ENCODE results near the gene LRP5. TPM values are rescaled to one million over a fixed set of nuclear protein-coding genes. Genes with fewer than 3 reads are reported as not detected.

LRP5 gene
- total and polyA plus RNA-seq, 8 donors, result 11.8 to 152 (median 44.2) TPM

DNA sequence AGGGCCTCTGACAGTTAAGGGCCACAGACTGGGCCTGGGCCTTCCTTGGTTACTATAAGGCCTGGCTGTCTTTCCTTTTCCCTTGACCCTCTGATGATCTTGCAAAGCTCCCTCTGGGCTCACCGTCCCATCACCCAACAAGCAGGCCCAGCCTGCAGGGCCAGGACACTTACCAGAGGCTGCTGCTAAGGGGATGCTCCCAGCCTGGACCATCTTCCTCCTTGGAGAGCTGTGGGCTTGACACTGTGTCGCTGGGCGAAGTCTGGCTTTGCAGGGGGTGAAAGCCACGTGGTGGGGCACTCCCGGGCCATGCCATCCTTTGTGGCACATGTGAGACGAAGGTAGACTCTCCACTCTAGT is 44.5 kb upstream of the LRP5 start:
- intact Hi-C loops (cut with DNase I; ENCODE audit: low total_unique reads), result loop anchor here (10.0 kb wide), 1 partner anchor 117 kb away; no protein-coding TSS in a partner anchor
- no peaks in the 10 kb centered on the region for H3K27me3 ChIP-seq
- peaks cover 27 to 65% (median 62%) of the 10 kb centered on the region in 4 donors for H3K4me1 ChIP-seq
- TF ChIP-seq, protein P1, sequence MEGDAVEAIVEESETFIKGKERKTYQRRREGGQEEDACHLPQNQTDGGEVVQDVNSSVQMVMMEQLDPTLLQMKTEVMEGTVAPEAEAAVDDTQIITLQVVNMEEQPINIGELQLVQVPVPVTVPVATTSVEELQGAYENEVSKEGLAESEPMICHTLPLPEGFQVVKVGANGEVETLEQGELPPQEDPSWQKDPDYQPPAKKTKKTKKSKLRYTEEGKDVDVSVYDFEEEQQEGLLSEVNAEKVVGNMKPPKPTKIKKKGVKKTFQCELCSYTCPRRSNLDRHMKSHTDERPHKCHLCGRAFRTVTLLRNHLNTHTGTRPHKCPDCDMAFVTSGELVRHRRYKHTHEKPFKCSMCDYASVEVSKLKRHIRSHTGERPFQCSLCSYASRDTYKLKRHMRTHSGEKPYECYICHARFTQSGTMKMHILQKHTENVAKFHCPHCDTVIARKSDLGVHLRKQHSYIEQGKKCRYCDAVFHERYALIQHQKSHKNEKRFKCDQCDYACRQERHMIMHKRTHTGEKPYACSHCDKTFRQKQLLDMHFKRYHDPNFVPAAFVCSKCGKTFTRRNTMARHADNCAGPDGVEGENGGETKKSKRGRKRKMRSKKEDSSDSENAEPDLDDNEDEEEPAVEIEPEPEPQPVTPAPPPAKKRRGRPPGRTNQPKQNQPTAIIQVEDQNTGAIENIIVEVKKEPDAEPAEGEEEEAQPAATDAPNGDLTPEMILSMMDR (IDR thresholded peaks at IDR 0.05), result no peak
- no peak for TF ChIP-seq POLR2AphosphoS5 (IDR thresholded peaks at IDR 0.05)
- 79 to 97% (median 93%) methylated on average over 4 to 6 of the region's 6 CpGs for WGBS, 5 donors
- H3K4me3 ChIP-seq, result no peak overlapping the region
- H3K9me3 ChIP-seq, result no peaks in the 10 kb centered on the region
- no peak for DNase-seq
- peaks cover 25 to 52% (median 50%) of the 10 kb centered on the region in 4 donors for H3K36me3 ChIP-seq
- H3K27ac ChIP-seq, result no peak overlapping the region

DNA sequence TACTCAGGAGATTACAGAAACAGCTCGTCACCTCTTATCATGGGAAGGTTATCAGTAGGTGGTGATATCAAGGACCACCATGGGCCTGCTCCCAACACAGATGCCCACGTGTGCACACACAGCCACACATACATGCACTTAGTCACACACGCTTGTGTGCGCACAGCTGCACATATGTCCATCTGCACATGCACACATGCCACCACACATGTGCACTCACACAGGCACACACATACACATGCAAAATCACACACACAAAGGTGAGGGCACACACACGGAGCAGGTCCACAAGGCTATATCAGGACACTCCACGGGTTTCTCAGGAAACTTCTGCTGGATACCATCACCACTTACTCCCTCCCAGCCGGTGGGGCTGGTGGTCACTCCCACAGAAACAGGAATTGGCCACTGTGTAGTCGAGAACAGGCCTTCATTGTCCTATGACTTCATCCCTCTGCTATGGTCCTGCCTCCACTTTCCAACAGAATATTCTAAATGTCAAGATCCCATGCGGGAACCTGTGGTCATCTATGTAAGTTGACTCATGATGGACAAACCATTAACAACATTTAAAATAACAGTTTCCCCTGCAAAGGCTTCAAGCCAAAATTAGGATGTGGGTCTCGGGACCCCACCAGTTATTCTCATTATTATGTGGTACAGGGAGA is 42.8 kb upstream of the LRP5 start:
- H3K27ac ChIP-seq, result peak overlapping the region in 3 of 5 donors; percentile 95 to 99 (median 96)

DNA sequence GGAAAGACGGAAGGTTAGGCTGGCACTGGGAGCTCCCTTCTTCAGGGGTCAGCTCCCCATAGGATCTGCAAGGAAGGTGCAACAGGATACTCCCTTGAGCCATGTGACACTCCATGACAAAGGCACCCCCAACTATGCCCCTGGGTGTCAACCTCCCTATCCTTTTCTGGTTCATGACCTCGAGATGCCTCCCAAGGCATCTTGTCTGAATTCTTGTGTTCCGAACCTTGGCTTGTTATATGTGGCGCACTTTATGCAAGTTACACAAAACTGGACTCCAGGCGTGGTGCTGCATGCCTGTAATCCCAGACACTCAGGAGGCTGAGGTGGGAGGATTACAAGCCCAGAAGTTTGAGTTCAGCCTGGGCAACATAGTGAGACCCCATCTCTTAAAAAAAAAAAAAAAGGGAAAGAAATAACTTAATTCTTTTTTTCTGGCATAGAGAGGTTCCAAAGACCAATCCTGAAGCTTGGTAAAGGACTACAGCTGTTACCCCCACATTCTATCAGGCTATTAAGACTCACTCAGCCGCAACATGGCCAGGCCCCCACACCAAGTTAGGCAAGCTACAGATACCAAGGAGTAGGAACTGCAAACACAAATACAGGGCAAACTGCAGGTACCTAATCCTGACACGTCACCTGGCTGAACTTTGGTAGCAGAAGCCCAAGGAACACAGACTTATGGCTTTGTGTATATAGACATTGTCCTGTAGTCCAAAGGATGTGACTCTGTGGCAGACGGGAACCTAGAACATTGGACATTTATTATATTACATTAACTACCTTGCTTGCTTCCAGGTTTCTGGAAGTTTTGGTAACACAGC is 42.0 kb upstream of the LRP5 start:
- peak in 1 of 2 donors; percentile 72 for DNase-seq
- H3K4me3 ChIP-seq, result peak overlapping the region; percentile 70 to 76 (median 74)
- no peaks in the 10 kb centered on the region for H3K9me3 ChIP-seq
- 53 to 67% (median 60%) methylated on average over 8 of the region's 8 CpGs for WGBS, 5 donors
- intact Hi-C loops (cut with DNase I; ENCODE audit: low total_unique reads), result no loop called here
- peaks cover 16 to 28% (median 28%) of the 10 kb centered on the region in 4 donors for H3K36me3 ChIP-seq
- TF ChIP-seq POLR2AphosphoS5 (IDR thresholded peaks at IDR 0.05) (no peak), POLR2A (IDR thresholded peaks at IDR 0.05) (no peak), EP300 (IDR thresholded peaks at IDR 0.05) (no peak)
- TF ChIP-seq, protein P1 (IDR thresholded peaks at IDR 0.05), result no peak
- peaks cover 27 to 70% (median 61%) of the 10 kb centered on the region in 4 donors for H3K4me1 ChIP-seq
- no peaks in the 10 kb centered on the region for H3K27me3 ChIP-seq
- H3K27ac ChIP-seq, result peak overlapping the region; percentile 11 to 99 (median 95)

More for the DNA sequence above, 42.8 kb upstream of the LRP5 start:
- H3K27me3 ChIP-seq, result no peaks in the 10 kb centered on the region
- 40 to 61% (median 48%) methylated on average over 10 of the region's 10 CpGs for WGBS, 5 donors
- TF ChIP-seq POLR2AphosphoS5 (IDR thresholded peaks at IDR 0.05) (no peak), EP300 (IDR thresholded peaks at IDR 0.05) (no peak)
- TF ChIP-seq, protein P1 (IDR thresholded peaks at IDR 0.05), result no peak
- H3K9me3 ChIP-seq, result no peaks in the 10 kb centered on the region
- peak overlapping the region in 1 of 4 donors; percentile 6 for H3K4me3 ChIP-seq
- peak in 1 of 2 donors; percentile 58 for DNase-seq
- intact Hi-C loops (cut with DNase I; ENCODE audit: low total_unique reads), result loop anchor here (10.0 kb wide), 1 partner anchor 115 kb away; no protein-coding TSS in a partner anchor
- H3K4me1 ChIP-seq, result peaks cover 27 to 72% (median 66%) of the 10 kb centered on the region in 4 donors
- H3K36me3 ChIP-seq, result peaks cover 16 to 37% (median 36%) of the 10 kb centered on the region in 4 donors

DNA sequence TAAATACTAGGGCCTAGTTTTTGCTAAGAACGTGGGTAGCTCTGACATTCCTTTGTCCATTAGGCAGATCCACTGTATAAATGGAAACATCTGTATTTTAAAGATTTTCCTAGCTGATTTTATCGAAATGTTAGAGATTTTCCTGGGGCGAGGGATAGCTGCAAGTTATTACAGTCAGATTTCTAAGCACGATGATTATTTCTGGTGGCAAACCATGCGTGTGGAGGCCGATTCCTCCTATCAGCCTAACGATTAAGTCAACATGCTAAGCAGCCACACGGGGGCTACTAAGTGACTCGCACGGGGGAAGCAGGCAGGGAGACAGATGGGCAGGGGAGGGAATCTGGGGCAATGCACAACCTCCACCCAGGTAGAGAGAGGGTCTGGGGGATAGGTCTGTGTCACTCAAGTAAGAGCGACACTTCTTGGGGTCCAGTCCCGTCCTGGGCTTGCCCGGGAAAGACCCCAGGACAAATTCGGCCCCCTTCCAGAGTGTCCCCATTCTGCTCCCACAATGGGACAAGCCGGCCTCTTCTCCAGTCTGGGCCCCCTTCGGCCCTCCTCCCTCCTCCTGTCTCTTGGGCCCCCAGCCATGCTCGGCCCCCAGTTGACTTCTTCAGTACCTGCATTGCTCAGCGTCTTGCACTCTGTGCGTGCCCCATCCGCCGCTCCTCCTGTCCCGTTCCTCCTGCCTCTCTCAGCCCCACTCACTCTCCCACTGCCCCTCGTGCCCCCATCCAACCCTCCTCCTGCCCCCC is 41.2 kb upstream of the LRP5 start:
- DNase-seq, result peak; percentile 61 to 87
- Histone ChIP-seq H3K27me3 (no peaks in the 10 kb centered on the region), H3K36me3 (peaks cover 16 to 20% (median 20%) of the 10 kb centered on the region in 4 donors), H3K9me3 (no peaks in the 10 kb centered on the region), H3K4me3 (peak overlapping the region; percentile 70 to 76 (median 74)), H3K27ac (peak overlapping the region; percentile 94 to 99 (median 95)), H3K4me1 (peaks cover 22 to 62% (median 53%) of the 10 kb centered on the region in 4 donors)
- TF ChIP-seq, protein P1 (IDR thresholded peaks at IDR 0.05), result peak in 3 of 7 experiments; percentile 15 to 31 (median 21)
- TF ChIP-seq EP300 (IDR thresholded peaks at IDR 0.05), result no peak
- TF ChIP-seq POLR2AphosphoS5 (IDR thresholded peaks at IDR 0.05), result peak in 1 of 3 donors; percentile 46
- no peak for TF ChIP-seq POLR2A (IDR thresholded peaks at IDR 0.05)
- intact Hi-C loops (cut with DNase I; ENCODE audit: low total_unique reads), result no loop called here
- 2 to 5% (median 3%) methylated on average over 23 of the region's 23 CpGs for WGBS, 5 donors
